HG02759 (cell line): ENCODE data around the gene TMEM132A.

Experiments
- ATAC-seq: cut with Tn5 transposase; IDR thresholded peaks from one replicate; pipeline ENCODE4 v1.9.1; 2021; ENCODE audit warnings: mild to moderate bottlenecking, moderate library complexity; ENCODE audit not compliant: unreplicated experiment

Gene TMEM132A

GRCh38 chr11:60936467-60937143 is 12.3 kb downstream of the TMEM132A start:
- no peak for ATAC-seq

- no peak for ATAC-seq
Measured at GRCh38 chr11:60937144-60937527, 12.9 kb downstream of the TMEM132A start.

GRCh38 chr11:60937811-60938210 is 13.6 kb downstream of the TMEM132A start:
- no peak for ATAC-seq

GRCh38 chr11:60938500-60938899 is 14.2 kb downstream of the TMEM132A start:
- no peak for ATAC-seq

- no peak for ATAC-seq
Measured at GRCh38 chr11:60939301-60939700, 15.0 kb downstream of the TMEM132A start.

GRCh38 chr11:60939855-60940254 is 15.6 kb downstream of the TMEM132A start:
- no peak for ATAC-seq

GRCh38 chr11:60941371-60942119 is 17.3 kb downstream of the TMEM132A start:
- ATAC-seq = no peak

- ATAC-seq = no peak
Measured at GRCh38 chr11:60942219-60942618, 18.0 kb downstream of the TMEM132A start.

GRCh38 chr11:60942970-60943565 is 18.8 kb downstream of the TMEM132A start:
- ATAC-seq = no peak

GRCh38 chr11:60944490-60945294 is 20.4 kb downstream of the TMEM132A start:
- no peak for ATAC-seq

- ATAC-seq = no peak
Measured at GRCh38 chr11:60945295-60945667, 21.0 kb downstream of the TMEM132A start.

GRCh38 chr11:60946601-60947264 is 22.5 kb downstream of the TMEM132A start:
- no peak for ATAC-seq

- no peak for ATAC-seq
Measured at GRCh38 chr11:60947700-60948099, 23.4 kb downstream of the TMEM132A start.

GRCh38 chr11:60948250-60948649 is 24.0 kb downstream of the TMEM132A start:
- ATAC-seq = no peak

- no peak for ATAC-seq
Measured at GRCh38 chr11:60950024-60950423, 25.8 kb downstream of the TMEM132A start.

- peak; percentile 19 for ATAC-seq
Measured at GRCh38 chr11:60950933-60951605, 26.8 kb downstream of the TMEM132A start.

- no peak for ATAC-seq
Measured at GRCh38 chr11:60951606-60951903, 27.3 kb downstream of the TMEM132A start.

GRCh38 chr11:60951904-60952741 is 27.9 kb downstream of the TMEM132A start, which contains the start of gene SLC15A3:
SLC15A3 (minus strand) TSS chr11:60952176; CDS start chr11:60951551, 625 bp downstream.
- ATAC-seq = peak; percentile 74

- ATAC-seq = no peak
Measured at GRCh38 chr11:60952742-60953170, 28.5 kb downstream of the TMEM132A start.
